Measurements from ENCODE around the gene ERG. TPM values are rescaled to one million over a fixed set of nuclear protein-coding genes. Genes with fewer than 3 reads are reported as not detected.

The ERG gene
- total and polyA plus RNA-seq, 4 donors: 4.8 to 19.6 (median 7.6) TPM

DNA sequence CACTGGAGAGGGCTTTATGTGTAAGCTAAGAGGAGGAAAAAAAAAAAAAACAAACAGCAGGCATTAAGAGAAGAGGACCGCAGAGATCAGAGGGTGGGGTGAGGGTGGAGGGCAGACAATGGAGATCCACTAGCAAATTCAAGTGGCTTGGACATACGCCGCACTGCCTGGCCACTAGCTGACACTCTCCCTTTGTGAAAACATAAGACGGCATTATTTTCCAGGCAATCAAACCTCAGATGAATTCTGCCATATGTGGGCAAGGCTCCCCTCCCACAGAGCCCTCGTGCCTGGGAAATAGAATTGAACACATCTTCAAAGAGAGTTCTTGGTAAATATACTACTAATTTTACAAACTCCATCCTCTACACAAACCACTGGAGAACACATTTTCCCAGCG, 53.6 kb downstream of the ERG start:
- Histone ChIP-seq H3K4me1 (ENCODE audit: control insufficient read depth, insufficient read depth, low read length) (no peaks in the 10 kb centered on the region), H3K27me3 (ENCODE audit: control insufficient read depth, insufficient read depth, low read length) (no peaks in the 10 kb centered on the region), H3K36me3 (ENCODE audit: control insufficient read depth, insufficient read depth, low read length) (no peaks in the 10 kb centered on the region), H3K4me3 (ENCODE audit: low read depth, low read length) (no peak overlapping the region), H3K27ac (ENCODE audit: low read depth, low read length) (no peak overlapping the region), H3K9me3 (ENCODE audit: control insufficient read depth, insufficient read depth, low read length) (no peaks in the 10 kb centered on the region)
- 60% methylated on average over 2 of the region's 6 CpGs for WGBS (ENCODE audit: insufficient coverage)
- DNase-seq (ENCODE audit: low read depth in 4 of 6, low spot score in 6 of 6): no peak

- H3K27me3 ChIP-seq (ENCODE audit: control insufficient read depth, insufficient read depth, low read length): no peaks in the 10 kb centered on the region
- WGBS (ENCODE audit: insufficient coverage): 56% methylated on average over 4 of the region's 8 CpGs
- DNase-seq (ENCODE audit: low read depth in 4 of 6, low spot score in 6 of 6): no peak
Measured at GRCh38 chr21:38443110-38443509, 55.2 kb downstream of the ERG start.

DNA sequence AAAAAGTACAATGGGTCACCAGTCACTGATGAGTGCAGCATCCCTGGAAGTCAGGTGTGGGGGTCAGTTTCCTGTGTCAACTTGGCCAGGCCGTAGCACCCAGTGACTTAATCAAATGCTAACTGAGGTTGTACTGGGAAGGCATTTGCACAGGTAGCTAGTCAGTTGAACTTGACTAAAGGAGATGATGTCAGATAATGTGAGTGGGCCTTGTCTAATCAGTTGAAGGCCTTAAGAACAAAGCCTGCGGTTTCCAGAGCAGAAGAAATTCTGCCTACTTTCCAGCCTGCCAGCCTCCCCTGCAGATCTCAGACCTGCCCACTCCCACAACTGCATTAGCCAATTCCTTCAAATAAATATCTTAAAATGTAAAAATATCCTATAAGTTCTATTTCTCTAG, 57.1 kb downstream of the ERG start:
- Histone ChIP-seq H3K4me3 (ENCODE audit: low read depth, low read length) (no peak overlapping the region), H3K27me3 (ENCODE audit: control insufficient read depth, insufficient read depth, low read length) (no peaks in the 10 kb centered on the region), H3K4me1 (ENCODE audit: control insufficient read depth, insufficient read depth, low read length) (peaks cover 4% of the 10 kb centered on the region), H3K9me3 (ENCODE audit: control insufficient read depth, insufficient read depth, low read length) (no peaks in the 10 kb centered on the region), H3K36me3 (ENCODE audit: control insufficient read depth, insufficient read depth, low read length) (no peaks in the 10 kb centered on the region), H3K27ac (ENCODE audit: low read depth, low read length) (no peak overlapping the region)
- WGBS (ENCODE audit: insufficient coverage): 91% methylated on average over 1 of the region's 2 CpGs
- DNase-seq (ENCODE audit: low read depth in 4 of 6, low spot score in 6 of 6): no peak

More at GRCh38 chr21:38443110-38443509, 55.2 kb downstream of the ERG start:
- Histone ChIP-seq H3K4me1 (ENCODE audit: control insufficient read depth, insufficient read depth, low read length) (peaks cover 4% of the 10 kb centered on the region), H3K36me3 (ENCODE audit: control insufficient read depth, insufficient read depth, low read length) (no peaks in the 10 kb centered on the region), H3K9me3 (ENCODE audit: control insufficient read depth, insufficient read depth, low read length) (no peaks in the 10 kb centered on the region), H3K4me3 (ENCODE audit: low read depth, low read length) (no peak overlapping the region), H3K27ac (ENCODE audit: low read depth, low read length) (no peak overlapping the region)

GRCh38 chr21:38440746-38441145, 57.5 kb downstream of the ERG start:
- DNase-seq (ENCODE audit: low read depth in 4 of 6, low spot score in 6 of 6): no peak
- no peak overlapping the region for H3K4me3 ChIP-seq (ENCODE audit: low read depth, low read length)
- no peaks in the 10 kb centered on the region for H3K9me3 ChIP-seq (ENCODE audit: control insufficient read depth, insufficient read depth, low read length)
- no peaks in the 10 kb centered on the region for H3K36me3 ChIP-seq (ENCODE audit: control insufficient read depth, insufficient read depth, low read length)
- no peaks in the 10 kb centered on the region for H3K27me3 ChIP-seq (ENCODE audit: control insufficient read depth, insufficient read depth, low read length)
- 51% methylated on average over 5 of the region's 5 CpGs for WGBS (ENCODE audit: insufficient coverage)
- no peak overlapping the region for H3K27ac ChIP-seq (ENCODE audit: low read depth, low read length)
- H3K4me1 ChIP-seq (ENCODE audit: control insufficient read depth, insufficient read depth, low read length): peaks cover 4% of the 10 kb centered on the region

DNA sequence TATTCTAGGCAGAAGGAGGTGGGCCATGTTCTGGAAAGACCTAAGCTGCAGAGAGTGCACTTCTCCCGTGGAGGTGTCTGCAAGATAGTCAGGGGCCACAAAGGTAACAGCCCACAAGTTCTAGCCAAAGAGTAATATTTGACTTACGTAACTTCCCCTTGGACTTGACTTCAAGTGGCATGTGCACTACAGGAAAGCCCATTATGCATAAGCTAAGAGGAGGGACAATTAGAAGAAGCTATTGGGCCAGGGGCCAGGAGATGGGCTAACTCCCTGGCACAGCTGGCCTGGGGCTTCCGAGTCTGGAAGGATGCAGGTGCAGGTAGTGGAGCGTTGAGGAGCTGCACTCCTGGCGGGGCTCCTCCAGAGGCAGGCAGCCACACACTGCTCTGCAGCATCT, 58.3 kb downstream of the ERG start:
- 85% methylated on average over 5 of the region's 5 CpGs for WGBS (ENCODE audit: insufficient coverage)
- no peak for DNase-seq (ENCODE audit: low read depth in 4 of 6, low spot score in 6 of 6)
- Histone ChIP-seq H3K9me3 (ENCODE audit: control insufficient read depth, insufficient read depth, low read length) (no peaks in the 10 kb centered on the region), H3K27me3 (ENCODE audit: control insufficient read depth, insufficient read depth, low read length) (no peaks in the 10 kb centered on the region), H3K4me3 (ENCODE audit: low read depth, low read length) (no peak overlapping the region), H3K4me1 (ENCODE audit: control insufficient read depth, insufficient read depth, low read length) (peaks cover 7% of the 10 kb centered on the region), H3K27ac (ENCODE audit: low read depth, low read length) (no peak overlapping the region), H3K36me3 (ENCODE audit: control insufficient read depth, insufficient read depth, low read length) (no peaks in the 10 kb centered on the region)

GRCh38 chr21:38439426-38439825, 58.9 kb downstream of the ERG start:
- DNase-seq (ENCODE audit: low read depth in 4 of 6, low spot score in 6 of 6): no peak
- Histone ChIP-seq H3K4me1 (ENCODE audit: control insufficient read depth, insufficient read depth, low read length) (peaks cover 9% of the 10 kb centered on the region), H3K36me3 (ENCODE audit: control insufficient read depth, insufficient read depth, low read length) (no peaks in the 10 kb centered on the region), H3K9me3 (ENCODE audit: control insufficient read depth, insufficient read depth, low read length) (no peaks in the 10 kb centered on the region), H3K27me3 (ENCODE audit: control insufficient read depth, insufficient read depth, low read length) (no peaks in the 10 kb centered on the region), H3K27ac (ENCODE audit: low read depth, low read length) (no peak overlapping the region), H3K4me3 (ENCODE audit: low read depth, low read length) (no peak overlapping the region)
- WGBS (ENCODE audit: insufficient coverage): 34% methylated on average over 3 of the region's 6 CpGs

DNA sequence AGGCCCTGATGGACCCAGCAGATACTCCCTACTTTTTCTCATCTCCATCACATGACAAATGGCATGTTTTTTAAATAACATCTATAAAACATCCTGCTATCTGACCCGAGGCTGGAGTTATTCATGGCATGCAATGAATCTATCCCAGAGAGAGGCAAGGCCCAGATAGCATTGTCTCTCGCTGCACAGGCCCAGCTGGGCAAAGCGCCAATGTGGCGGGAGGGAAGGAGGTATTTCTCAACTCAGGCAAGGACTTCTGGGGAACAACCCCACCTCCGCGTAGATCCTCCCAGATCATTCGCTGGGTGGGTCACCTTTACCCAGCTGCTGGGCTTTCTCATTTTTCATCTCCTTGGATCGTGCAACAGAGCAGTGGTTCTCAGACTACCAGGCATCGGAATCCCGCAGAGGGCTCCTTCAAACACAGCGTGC, 59.8 kb downstream of the ERG start:
- no peak for DNase-seq (ENCODE audit: low read depth in 4 of 6, low spot score in 6 of 6)
- no peak overlapping the region for H3K27ac ChIP-seq (ENCODE audit: low read depth, low read length)
- H3K4me1 ChIP-seq (ENCODE audit: control insufficient read depth, insufficient read depth, low read length): peaks cover 9% of the 10 kb centered on the region
- no peak overlapping the region for H3K4me3 ChIP-seq (ENCODE audit: low read depth, low read length)
- no peaks in the 10 kb centered on the region for H3K27me3 ChIP-seq (ENCODE audit: control insufficient read depth, insufficient read depth, low read length)
- no peaks in the 10 kb centered on the region for H3K9me3 ChIP-seq (ENCODE audit: control insufficient read depth, insufficient read depth, low read length)
- 77% methylated on average over 11 of the region's 11 CpGs for WGBS (ENCODE audit: insufficient coverage)
- H3K36me3 ChIP-seq (ENCODE audit: control insufficient read depth, insufficient read depth, low read length): no peaks in the 10 kb centered on the region

DNA sequence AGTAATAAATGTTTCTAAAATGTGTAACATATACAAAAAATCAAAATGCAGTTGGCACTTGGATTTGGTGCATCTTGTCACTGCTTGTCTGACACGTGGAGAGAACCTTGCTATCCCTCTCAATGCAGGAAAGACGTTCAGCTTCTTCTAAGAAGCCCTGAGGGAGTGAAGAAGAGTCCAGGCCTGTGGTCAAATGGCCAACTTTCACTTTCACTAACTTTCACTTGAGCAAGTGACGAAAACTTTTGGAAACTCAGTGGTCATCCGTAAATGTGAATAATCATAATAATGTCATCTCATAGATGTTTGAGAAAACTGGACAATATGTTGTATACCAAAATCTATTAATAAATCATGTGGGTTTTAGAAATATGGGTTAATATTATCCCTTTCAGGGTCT, 61.9 kb downstream of the ERG start:
- DNase-seq (ENCODE audit: low read depth in 4 of 6, low spot score in 6 of 6): no peak
- H3K9me3 ChIP-seq (ENCODE audit: control insufficient read depth, insufficient read depth, low read length): no peaks in the 10 kb centered on the region
- no peaks in the 10 kb centered on the region for H3K36me3 ChIP-seq (ENCODE audit: control insufficient read depth, insufficient read depth, low read length)
- H3K27ac ChIP-seq (ENCODE audit: low read depth, low read length): no peak overlapping the region
- H3K4me1 ChIP-seq (ENCODE audit: control insufficient read depth, insufficient read depth, low read length): peaks cover 9% of the 10 kb centered on the region
- H3K27me3 ChIP-seq (ENCODE audit: control insufficient read depth, insufficient read depth, low read length): no peaks in the 10 kb centered on the region
- WGBS (ENCODE audit: insufficient coverage): no CpG with 5 or more reads among the region's 4 CpGs
- no peak overlapping the region for H3K4me3 ChIP-seq (ENCODE audit: low read depth, low read length)

- Histone ChIP-seq H3K36me3 (ENCODE audit: control insufficient read depth, insufficient read depth, low read length) (no peaks in the 10 kb centered on the region), H3K4me3 (ENCODE audit: low read depth, low read length) (no peak overlapping the region), H3K27me3 (ENCODE audit: control insufficient read depth, insufficient read depth, low read length) (no peaks in the 10 kb centered on the region), H3K27ac (ENCODE audit: low read depth, low read length) (peak overlapping the region; percentile 29), H3K4me1 (ENCODE audit: control insufficient read depth, insufficient read depth, low read length) (peaks cover 9% of the 10 kb centered on the region), H3K9me3 (ENCODE audit: control insufficient read depth, insufficient read depth, low read length) (no peaks in the 10 kb centered on the region)
- WGBS (ENCODE audit: insufficient coverage): 11% methylated on average over 7 of the region's 8 CpGs
- peak in 2 of 6 donors; percentile 30 to 60 for DNase-seq (ENCODE audit: low read depth in 4 of 6, low spot score in 6 of 6)
Measured at GRCh38 chr21:38434913-38435533, 63.3 kb downstream of the ERG start.

DNA sequence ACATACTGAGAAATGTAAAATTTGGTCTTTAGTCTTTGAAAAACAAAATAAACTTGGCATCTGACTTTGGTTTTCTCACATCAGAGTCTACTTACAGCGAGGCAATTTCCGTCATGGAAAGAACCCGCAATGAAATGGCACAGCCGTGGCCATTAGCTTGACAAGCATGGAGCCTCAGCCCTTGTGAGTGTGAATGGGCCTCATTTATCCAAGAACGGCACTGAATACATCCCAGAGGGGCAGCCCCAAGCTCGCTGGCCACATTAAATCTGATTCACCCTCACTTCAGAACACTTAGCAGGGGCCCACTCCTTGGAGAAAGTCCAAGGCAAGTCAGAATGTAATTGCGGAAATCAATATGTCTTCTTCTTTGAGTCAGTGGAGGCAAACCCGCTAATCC, 64.8 kb downstream of the ERG start:
- H3K27me3 ChIP-seq (ENCODE audit: control insufficient read depth, insufficient read depth, low read length): no peaks in the 10 kb centered on the region
- no peaks in the 10 kb centered on the region for H3K9me3 ChIP-seq (ENCODE audit: control insufficient read depth, insufficient read depth, low read length)
- DNase-seq (ENCODE audit: low read depth in 4 of 6, low spot score in 6 of 6): peak in 5 of 6 donors; percentile 18 to 79 (median 20)
- WGBS (ENCODE audit: insufficient coverage): 30% methylated on average over 8 of the region's 8 CpGs
- H3K4me1 ChIP-seq (ENCODE audit: control insufficient read depth, insufficient read depth, low read length): peaks cover 6% of the 10 kb centered on the region
- no peak overlapping the region for H3K4me3 ChIP-seq (ENCODE audit: low read depth, low read length)
- no peak overlapping the region for H3K27ac ChIP-seq (ENCODE audit: low read depth, low read length)
- H3K36me3 ChIP-seq (ENCODE audit: control insufficient read depth, insufficient read depth, low read length): no peaks in the 10 kb centered on the region

Data from spinal cord (tissue), 10 donors.